HCEC 1CT (cell line): ENCODE measurements around the gene ANO7.

Experiments used
- DNase-seq: peaks from one replicate; pipeline ENCODE4 v3.0.0-alpha.2; 2017

ANO7 gene

GRCh38 chr2:241229563-241230401 lies 41.3 kb downstream of the ANO7 start:
- DNase-seq: no peak

DNA sequence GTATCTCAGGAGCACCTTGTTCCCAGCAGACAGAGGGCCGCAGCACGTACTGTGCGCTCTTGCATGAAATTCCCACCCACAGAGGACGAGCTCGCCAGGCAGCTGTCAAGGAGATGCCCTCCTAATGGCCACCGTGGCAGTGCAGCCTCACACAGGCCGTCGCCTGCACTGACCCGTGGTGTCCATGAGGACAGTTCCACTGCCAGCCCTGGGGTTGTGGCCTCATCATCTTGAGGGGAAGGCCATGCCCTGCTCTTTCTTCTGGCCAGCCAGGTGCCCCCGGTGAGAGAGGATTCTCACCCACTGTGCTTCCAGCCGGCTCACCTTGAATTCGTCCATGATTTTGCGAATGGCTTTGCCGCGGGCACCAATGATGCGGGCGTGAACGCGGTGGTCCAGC lies 42.0 kb downstream of the ANO7 start:
- DNase-seq: no peak

GRCh38 chr2:241232736-241233575 lies 44.5 kb downstream of the ANO7 start:
- no peak for DNase-seq

DNA sequence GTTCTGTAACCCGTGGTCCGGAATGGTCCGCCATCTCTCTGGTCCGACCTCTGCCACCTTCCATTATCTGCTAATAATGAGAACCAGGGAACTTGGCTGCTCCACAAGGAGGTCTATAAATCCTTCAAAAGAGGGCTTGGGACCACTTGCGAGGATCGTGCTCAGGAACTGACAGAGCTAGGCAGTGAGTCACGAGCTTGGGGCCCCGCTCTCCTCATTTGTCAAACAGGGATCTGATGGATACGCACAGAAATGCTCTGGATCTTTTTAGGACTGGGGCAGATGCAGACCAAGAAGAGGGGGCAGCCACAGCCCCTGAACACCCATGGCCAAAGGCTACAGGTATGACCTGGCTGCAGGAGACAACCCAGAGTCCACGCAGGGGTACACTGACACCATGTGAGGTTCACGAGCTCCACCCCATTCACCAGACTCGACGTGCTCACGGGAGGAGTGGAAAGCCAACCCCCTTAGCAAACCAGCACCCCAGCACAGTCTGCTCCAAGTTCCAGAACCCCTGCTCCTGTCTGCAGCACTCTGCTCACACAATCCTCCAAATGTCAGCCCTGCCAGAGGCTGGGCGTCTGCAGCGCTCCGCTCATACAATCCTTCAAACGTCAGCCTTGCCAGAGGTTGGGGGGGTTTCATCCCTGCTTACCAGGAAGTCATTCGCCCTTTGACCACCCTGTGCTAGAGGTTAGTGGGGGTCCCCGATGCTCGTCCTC lies 45.8 kb downstream of the ANO7 start:
- DNase-seq: no peak

- DNase-seq: no peak
These were observed 46.7 kb downstream of the ANO7 start for GRCh38 chr2:241234962-241235740.

DNA sequence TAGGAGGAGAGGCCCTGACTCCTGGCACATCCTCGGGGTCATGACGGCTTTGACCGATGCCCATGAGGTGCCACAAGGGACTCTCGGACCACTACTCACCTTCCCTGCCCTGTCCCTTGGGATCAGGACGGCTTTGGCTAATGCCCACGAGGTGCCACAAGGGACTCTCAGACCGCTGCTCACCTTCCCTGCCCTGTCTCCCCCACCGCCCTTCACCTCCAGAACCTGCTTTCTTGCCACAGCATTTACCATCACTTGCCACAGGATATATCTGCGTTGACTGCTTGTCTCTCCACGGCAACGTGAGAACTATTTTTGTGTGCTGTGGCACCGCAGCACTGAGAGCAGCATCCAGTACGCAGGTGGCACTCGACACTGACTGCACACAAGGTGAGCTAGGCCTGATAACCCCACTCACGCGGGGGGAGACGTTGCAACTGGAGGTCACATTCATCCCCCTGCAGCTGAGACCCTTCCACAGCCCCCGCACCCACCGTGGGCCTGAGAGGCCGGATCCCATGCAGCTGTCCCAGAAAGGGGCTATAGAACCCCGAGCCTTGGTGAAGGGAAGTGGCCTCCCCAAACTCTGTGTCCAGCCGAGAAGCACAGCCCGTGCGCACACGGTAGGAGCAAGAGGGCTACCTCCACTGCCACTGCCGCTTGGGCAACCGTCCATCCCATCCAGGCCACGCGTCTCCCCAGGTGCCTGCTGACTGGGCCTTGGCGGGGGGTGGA lies 47.5 kb downstream of the ANO7 start:
- no peak for DNase-seq

DNA sequence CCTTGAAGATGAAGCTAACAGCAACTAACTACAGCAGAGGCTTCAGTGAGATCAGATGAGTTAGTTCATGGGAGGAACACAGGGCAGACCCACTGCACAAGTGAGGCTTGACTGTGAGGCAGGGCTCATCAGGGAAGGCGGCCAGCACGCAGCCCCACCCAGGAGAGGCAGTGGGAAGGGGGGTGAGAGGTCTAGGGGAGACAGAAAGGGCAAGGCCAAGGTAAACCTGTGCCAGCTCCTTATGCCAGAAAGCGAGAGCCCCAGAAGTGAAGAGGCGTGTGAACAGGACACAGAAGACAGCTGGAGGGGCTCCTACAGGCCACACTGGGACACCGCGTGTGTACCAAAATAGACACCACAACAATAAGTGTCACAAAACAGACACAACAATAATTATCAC lies 48.6 kb downstream of the ANO7 start:
- no peak for DNase-seq

DNA sequence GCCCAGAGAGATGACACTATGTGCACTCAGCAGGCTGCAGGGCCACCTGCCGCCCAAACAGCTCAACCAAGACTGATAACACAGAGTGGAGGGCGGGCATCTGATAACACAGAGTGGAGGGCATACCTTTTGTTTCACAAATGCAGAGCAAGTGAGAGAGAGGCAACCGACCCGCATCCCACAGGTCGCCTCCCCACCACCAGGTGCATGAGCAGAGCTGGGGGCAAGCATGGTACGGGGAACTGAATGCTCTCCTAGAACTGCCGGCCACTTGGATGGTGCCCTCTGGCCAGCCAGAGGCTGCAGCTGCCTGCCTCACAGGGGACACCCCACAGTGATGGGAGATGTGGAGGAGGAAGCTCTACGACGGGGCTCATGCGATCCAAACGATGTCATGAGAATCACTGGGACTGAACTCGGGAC lies 49.5 kb downstream of the ANO7 start:
- no peak for DNase-seq

DNA sequence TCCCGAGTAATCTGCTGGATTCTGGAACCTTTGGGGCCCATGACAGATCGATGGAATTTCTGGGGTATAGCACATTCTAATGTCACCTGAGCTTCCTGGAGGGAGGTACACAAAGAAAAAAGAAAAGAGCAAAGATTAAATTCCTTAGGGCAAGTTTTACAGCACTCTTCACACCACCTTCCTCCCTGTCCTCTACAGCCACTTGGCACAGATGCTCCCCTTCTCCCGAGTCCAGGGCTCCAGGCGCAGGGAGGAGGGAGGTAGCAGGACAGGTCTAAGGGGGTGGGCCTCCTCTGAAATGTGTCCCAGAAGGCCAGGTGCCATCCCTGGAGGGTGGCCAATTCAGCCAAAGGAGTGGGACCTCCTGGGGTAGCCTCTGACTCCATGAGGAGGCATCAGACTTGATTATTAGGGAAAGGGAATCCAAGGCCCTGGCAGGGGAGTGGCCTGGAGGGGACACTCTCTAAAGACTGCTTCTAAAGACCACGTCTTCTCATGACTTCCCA lies 50.3 kb downstream of the ANO7 start:
- no peak for DNase-seq

- DNase-seq: no peak
These were observed 51.2 kb downstream of the ANO7 start for GRCh38 chr2:241239552-241240202.

DNA sequence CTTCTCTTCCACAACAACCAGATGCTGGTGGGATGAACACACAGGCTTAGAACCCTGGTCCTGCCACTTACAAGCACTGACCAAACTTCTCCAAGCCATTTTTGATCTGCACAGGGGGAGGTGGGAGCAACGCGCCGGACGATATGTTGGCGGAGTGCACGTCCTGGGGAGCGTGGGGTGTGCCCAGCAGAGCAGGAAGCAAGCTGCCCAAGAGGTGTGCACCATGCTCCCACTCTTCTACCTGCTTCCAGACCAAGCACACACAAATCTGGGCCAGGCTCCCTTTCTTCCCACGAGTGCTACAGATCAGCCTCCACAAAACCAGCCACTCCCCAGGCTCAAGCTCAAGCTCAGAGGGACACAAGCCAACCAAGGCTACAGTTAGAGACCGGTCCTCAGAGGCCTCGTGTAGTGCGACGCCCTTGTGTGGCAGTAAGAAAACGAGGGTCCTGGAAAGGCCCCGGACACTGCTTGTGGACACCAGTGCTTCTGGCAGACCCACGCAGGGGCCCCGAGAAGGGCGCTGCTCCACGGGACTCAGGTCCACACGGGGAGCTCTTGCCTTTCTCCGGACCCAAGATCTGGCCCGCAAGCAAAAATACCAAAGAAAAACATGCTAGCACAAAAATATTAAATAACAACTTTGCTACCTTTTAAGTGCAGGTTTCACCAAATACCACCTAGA lies 52.0 kb downstream of the ANO7 start:
- DNase-seq: no peak

- DNase-seq: no peak
These were observed 53.2 kb downstream of the ANO7 start for GRCh38 chr2:241241669-241242068.

DNA sequence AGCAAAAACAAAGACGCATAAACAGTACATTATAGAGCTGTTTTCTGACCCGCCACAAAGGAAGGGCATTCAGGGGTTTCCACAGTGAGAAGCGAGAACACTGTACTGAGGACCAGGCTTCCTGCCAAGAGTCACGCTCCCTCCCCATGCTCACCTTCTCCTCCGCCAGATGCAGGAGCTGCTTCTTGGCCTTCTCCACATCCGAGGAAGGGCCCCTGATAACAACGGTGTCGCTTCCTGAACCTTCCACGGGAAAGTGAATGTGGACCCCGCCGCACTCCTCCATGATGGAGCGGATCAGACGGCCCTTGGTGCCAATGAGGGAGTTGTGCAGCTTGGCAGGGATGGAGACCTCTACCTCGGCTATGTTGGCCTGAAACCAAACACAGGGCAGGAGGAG lies 53.8 kb downstream of the ANO7 start:
- DNase-seq: no peak

GRCh38 chr2:241244368-241244767 lies 55.9 kb downstream of the ANO7 start:
- no peak for DNase-seq

DNA sequence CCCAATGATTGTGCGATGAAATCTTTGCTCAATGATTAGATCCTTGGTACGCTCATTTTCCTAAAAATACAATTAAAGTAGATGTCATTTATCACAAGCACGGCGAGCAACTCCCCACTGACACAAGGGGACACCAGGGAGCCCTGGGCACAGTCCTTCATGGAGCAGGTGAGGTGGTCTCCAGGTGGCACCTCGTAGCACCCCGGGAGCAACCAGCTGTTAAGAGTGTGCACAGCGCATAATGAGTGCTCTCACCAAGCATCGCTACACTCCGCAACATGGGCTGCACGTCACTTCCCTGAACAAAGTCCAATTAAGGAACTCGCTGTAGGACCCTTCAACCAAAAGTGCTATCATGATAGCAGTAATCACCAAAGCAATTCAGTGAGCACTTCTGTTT lies 59.8 kb downstream of the ANO7 start:
- no peak for DNase-seq

- DNase-seq: no peak
These were observed 60.4 kb downstream of the ANO7 start for GRCh38 chr2:241248897-241249296.

- DNase-seq: no peak
These were observed 61.2 kb downstream of the ANO7 start for GRCh38 chr2:241249654-241250053.

DNA sequence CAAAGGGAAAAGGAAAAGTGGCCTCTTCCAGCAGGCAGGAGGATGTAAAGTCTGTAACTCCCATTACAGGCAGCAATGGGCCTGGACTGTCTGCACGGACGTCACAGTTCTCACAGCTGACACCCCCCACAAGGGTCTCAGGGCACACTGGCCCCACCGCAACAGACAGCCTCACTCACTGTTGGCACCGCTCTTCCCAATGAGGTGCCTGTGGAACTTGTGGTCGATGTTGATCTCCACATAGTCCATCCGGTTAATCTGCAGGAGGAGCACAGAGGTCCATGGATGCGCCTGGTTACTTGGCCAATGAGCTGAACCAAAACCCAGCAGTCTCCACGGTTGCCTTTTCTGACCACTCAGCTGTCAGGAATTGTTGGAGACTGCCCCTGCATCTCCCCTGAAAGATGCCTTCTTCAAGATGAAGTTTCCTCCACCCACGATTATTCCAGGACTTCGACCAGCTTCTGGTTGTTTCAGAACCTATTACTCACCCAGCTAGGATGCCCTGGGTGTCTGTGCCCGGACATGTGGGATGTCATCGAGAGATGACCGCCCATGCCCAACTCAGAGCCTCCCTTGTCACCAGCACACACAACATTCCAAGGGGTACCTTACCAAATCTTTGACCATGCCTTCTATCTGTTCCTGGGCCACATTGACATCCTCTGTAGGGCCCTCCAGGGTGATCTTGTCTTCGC lies 64.5 kb downstream of the ANO7 start:
- no peak for DNase-seq

GRCh38 chr2:241254904-241255351 lies 66.5 kb downstream of the ANO7 start:
- no peak for DNase-seq
